GM12875 (cell line): ENCODE measurements around the gene TNN.

Source experiments
- H3K4me3 ChIP-seq: one replicate; pipeline ENCODE4 v1.5.1; 2011; ENCODE audit warnings: low read depth, low read length, control low read depth
- TF ChIP-seq, protein P1 (sequence below): IDR thresholded peaks from 2 replicates; pipeline ENCODE4 v1.5.1; 2011; ENCODE audit warnings: low read depth, mild to moderate bottlenecking, control low read depth, inconsistent platforms, low read length, moderate library complexity, borderline replicate concordance; ENCODE audit not compliant: insufficient read depth

Gene TNN

DNA sequence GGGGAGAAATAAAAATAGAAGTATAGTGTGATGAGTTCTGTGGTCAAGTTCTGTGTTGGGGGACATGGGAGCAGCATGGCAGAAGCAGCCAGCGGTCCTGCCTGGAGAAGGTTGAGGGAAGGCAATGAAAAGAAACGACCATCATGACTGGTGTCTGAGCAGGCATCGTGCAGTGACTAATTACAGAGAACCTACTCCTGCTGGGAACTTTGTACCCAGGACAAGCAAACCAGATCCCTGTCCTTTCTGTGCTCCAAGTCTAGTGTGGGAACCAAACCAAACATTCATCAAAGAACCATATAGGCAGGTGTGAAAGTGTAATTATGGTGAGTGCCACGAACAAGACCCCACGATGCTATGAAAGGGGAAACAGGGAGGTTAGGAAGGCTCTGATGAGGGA is 99.1 kb downstream of the TNN start:
- TF ChIP-seq, protein P1, sequence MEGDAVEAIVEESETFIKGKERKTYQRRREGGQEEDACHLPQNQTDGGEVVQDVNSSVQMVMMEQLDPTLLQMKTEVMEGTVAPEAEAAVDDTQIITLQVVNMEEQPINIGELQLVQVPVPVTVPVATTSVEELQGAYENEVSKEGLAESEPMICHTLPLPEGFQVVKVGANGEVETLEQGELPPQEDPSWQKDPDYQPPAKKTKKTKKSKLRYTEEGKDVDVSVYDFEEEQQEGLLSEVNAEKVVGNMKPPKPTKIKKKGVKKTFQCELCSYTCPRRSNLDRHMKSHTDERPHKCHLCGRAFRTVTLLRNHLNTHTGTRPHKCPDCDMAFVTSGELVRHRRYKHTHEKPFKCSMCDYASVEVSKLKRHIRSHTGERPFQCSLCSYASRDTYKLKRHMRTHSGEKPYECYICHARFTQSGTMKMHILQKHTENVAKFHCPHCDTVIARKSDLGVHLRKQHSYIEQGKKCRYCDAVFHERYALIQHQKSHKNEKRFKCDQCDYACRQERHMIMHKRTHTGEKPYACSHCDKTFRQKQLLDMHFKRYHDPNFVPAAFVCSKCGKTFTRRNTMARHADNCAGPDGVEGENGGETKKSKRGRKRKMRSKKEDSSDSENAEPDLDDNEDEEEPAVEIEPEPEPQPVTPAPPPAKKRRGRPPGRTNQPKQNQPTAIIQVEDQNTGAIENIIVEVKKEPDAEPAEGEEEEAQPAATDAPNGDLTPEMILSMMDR, result no peak

DNA sequence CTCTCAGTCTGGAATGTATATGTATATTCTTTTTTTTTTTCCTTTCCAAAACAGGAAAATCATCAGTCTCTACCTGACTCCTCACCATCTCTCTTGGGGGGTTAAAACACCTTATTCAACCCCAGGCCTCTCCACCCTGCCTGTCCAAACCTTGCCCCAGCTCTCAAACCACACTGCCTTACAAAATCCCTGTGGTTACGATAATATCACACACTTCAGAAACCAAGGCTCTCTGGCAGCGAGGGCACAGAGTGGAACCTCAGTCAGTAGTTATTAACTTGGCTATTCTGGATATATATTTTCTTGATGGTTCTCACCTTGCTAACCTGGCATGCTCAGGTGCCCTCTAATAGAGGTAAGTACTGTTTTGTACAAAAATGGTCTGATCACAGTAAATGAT is 100.2 kb downstream of the TNN start:
- TF ChIP-seq, protein P1, result no peak
- H3K4me3 ChIP-seq, result no peak overlapping the region

More for the DNA sequence above, 99.1 kb downstream of the TNN start:
- H3K4me3 ChIP-seq, result no peak overlapping the region

DNA sequence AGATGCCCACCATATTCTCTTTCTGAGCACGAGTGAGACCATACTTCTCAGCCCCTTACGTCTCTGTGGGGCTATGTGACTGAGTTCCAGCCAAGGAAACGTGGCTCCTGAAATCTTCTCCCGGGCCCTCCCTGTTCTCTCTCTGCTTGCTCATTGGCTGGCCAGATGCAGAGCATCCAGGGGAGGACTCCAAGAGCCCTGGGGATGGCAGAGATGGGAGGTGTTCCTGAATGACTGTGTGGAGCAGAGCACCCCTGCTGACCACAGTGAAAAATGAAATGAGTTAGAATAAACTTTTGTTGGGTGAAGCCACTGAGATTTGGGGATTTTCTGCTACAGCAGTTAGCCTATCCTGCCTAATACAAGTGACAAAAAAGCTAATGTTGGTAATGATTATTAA is 101.1 kb downstream of the TNN start:
- H3K4me3 ChIP-seq, result no peak overlapping the region
- TF ChIP-seq, protein P1, result no peak

DNA sequence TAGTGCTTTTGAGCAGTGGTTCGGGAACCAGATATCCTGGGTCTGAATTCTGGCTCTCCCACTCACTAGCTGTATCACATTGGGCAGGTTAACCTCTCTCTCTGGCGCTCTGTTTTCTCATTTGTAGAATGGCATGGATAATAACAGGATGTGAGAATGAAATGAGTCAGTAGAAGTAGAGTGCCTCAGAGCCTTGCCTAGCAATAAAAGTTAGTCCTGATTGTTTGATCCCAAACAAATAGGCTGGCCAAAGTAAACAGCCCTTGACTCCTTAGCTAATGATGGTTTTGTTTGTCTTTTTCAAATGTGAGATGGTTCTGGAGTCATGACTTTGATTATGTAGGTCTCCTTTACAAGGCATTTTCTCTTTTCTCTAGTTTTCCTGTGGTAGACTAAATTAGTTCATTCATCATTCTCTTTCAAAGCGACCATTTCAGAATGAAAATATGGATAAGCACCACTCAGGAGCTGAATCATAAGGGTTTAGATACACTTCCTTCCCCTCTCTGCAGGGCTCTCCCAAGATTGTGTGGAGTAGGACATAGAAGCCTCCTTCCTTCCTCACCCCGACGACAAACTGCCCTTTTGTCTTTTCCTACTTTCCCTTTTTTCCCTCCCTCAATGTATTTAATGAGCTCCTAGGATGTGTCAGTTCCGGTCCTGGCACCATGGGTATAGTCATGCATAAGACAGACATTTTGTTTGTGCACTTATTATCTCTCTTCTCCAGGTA is 101.8 kb downstream of the TNN start:
- TF ChIP-seq, protein P1, result no peak
- no peak overlapping the region for H3K4me3 ChIP-seq

DNA sequence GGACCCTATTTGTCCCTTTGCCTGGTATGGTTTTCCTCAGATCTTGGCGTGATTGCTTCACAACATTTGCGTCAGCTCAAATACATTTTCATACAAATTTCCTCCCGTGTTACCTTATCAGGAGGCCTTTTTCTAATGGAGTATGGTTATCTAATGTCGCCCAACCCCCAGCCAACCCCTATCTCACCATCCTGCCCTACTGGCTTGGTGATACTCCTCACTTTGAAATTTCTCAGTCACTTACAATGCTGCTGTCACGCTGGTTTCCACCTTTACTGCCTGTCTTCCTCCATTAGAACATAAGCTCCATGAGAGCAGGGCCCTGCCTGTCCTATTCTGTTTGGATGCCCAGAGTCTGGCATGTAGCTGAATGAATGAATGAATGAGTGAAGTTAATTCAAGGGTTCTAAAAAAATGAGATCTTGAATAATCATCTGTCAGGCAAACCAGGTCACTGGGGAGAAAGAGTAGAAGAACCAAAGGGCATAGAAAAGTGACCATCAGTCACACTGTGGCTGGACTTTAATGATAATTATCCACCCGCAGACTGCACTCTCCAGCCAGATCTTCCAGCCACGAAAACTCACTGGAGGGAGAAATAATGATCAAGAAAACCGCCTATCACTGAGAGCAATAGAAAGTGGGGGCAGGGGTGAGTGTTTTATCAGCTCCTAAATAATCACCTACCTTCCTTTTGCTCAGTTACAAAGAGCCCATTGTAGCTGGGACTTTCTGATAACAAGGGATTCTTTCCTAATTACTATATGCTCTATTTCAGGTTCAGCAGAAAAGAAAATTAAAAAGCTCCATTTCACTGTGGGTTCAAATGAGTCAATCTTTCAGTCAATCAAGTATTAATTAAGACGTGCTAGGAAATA is 103.6 kb downstream of the TNN start:
- H3K4me3 ChIP-seq, result no peak overlapping the region

DNA sequence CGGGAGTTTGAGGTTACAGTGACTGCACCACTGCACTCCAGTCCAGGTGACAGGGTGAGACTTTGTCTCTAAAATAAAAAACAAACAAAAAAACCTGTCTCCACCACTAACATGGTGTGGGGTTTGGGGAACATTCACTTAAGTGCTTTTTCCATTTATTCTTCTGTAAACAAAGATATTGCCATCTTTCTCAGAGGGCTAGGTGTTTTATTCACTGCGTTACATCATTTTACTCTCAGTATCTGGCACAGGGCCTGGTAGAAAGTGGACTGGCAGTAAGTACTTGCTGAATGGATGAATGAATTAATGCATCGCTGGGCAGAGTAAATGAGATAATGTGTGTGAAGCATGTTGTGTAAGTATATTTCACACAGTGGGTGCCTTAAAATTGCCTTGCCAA is 104.9 kb downstream of the TNN start:
- no peak overlapping the region for H3K4me3 ChIP-seq
- TF ChIP-seq, protein P1, result no peak

More for the DNA sequence above, 103.6 kb downstream of the TNN start:
- TF ChIP-seq, protein P1, result no peak
